ENCODE results near the gene LRRN3.

LRRN3 gene

DNA sequence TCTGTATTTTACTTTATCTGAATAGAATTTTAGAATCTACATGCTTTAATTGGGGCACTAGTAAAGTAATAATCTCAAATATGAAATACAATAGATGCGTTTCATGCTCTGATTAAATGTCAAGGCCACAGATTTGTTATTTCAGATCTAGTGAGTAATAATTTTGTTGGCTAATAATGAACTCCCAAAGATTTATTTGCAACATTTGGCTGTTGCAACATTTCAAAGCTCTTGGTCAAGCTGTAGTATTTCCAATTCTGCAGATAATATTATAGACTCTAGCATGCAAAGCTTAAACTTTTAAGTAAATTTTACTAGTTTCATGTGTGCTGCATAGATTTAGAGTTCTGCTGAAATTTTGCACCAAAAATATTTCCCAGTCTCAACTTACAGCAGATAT, 16.7 kb downstream of the LRRN3 start:
- DNase-seq (ENCODE audit: low spot score), result no peak

- DNase-seq (ENCODE audit: low spot score), result no peak
Observed at GRCh38 chr7:111108000-111108399, 17.1 kb downstream of the LRRN3 start.

DNA sequence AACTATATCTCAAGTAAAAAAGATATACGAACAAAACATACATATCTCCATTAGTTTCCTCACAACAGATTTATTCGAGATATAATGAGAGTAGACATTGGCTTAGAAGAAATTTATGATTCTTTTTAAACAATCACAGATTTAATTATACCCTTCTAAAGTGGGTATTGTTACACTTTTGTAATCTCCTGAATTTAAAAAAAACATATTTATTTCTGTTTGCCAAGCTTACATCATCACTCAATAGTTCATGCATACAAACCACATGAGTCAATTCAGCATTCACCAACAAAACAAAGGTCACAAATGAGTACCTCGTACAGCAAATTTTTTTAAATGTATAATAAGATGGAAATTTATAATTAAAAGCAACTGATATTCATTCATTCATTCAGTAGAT, 17.6 kb downstream of the LRRN3 start:
- DNase-seq (ENCODE audit: low spot score), result no peak

GRCh38 chr7:111112439-111112838, 21.5 kb downstream of the LRRN3 start:
- DNase-seq (ENCODE audit: low spot score), result no peak

DNA sequence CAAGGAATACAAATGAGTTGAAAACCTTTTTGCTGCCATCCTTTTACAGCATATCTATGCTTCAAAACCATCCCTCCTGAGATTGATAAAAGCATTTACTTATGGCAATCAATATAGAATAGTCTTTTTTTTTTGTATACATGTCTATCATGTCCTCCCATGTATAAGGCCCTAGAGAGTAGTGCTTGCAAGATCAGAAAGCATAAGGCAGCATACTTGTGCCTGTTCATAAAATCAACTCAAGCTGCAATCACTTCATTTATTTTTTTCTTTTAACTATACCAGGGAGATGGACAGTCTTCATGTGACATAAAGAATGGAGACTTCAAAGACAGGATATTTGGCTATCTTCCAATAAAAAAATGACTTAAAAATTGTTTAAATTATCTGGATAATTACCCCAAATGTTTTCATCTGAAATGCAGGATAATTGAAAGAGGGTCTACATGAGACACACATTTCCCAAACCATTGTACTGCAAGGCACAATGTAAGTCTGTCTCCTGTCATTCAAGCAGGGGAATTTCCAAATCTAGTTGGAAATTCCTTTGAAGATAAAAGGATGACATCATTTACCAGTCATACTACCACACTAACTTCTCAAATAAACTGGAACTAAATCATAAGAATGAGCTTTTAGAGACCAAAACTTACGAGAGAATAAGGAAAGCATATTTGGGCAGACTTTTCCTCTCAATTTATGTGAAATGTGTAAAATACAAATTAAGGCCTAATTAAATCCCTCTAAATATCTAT, 22.5 kb downstream of the LRRN3 start:
- DNase-seq (ENCODE audit: low spot score), result no peak

DNA sequence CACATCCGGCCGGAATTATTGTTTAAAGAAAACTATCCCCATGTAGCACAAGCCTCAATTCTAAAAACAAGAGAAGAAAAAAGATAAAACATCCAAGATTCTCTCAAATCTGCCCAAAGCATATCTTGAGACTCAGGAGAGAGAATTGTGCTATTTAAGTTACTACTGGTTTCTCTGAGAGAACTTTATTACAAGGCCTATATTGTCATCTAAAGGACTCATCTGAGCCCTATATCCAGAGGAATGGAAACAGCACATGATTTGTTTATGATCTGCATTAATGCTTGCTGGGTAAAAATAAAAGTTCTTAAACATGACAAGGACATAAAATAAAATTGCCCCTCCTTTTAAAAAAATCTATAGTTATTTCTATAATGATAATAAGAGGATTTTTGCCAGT, 25.0 kb downstream of the LRRN3 start:
- DNase-seq (ENCODE audit: low spot score), result no peak

DNA sequence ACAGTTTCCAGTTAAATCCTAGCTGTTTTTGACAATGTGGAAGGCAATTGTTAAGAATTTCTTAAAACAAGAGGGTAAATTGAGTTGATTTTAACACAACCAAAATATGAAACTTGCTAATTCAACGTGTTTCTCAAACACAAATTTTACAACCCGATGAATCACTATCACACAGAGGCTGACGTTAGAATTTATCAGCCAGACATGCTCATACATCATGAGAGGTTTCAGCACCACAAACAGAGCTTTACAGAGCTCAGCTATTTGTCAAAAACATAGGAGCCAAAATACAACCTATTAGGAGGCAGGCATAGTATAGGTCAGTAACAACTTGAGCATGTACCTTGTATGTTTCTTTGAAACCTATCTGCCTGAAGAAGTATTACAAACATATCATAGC, 36.1 kb downstream of the LRRN3 start:
- DNase-seq (ENCODE audit: low spot score), result no peak

DNA sequence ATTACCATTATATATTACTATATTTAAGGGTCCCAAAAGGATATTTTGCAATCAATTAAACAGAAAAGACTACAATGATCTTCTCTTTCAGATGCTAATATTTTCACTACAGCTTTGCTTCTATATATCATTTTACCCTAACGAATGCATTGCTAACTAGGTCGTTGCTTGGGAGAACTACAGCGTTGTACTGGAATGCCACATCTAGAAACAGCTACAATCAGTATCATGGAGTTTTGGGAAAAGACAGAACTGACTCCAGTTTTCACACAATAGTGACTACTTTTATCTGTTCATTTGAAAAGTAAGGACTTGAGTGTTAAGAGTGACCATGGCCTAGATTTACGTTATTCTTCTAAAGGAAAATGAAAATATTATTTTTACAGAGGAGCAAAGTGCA, 38.5 kb downstream of the LRRN3 start:
- no peak for DNase-seq (ENCODE audit: low spot score)

- no peak for DNase-seq (ENCODE audit: low spot score)
Observed at GRCh38 chr7:111132833-111133232, 41.9 kb downstream of the LRRN3 start.

DNA sequence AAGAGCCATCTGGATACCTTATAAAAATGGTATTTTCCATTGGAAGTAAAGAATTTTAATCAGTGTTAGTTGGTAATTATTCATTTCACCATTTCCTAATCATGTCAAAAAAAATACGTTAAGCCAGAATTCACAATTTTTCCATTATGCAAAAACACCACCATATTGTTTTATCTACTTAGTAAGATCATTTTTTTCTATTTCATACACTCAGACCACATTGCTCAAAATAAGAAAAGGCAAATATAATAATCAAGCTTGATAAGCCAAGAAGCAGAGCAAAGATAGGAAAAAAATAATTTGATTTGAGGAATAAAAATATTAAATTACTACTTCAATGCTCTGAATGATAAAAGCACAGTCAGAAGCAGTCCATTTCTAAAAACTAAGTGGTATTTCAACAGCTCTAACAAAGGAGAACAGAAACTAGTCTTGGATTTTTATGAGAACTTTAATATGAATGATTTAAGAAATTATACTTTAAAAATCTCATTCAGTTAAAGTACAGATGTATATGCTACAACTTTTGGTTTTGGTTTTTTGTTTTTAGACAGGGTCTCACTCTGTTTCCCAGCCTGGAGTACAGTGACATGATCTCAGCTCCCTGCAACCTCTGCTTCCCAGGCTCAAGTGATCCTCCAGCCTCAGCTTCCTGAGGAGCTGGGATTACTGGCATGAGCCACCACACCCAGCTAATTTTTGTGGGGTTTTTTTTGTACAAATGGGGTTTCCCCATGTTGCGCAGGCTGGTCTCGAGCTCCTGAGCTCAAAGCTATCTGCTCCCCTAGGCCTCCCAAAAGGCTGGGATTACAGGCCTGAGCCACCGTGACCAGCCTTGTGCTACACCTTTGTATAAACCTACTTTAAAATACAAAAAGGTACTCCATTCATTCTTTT, 46.6 kb downstream of the LRRN3 start:
- no peak for DNase-seq (ENCODE audit: low spot score)

- no peak for DNase-seq (ENCODE audit: low spot score)
Observed at GRCh38 chr7:111138193-111138569, 47.3 kb downstream of the LRRN3 start.

DNA sequence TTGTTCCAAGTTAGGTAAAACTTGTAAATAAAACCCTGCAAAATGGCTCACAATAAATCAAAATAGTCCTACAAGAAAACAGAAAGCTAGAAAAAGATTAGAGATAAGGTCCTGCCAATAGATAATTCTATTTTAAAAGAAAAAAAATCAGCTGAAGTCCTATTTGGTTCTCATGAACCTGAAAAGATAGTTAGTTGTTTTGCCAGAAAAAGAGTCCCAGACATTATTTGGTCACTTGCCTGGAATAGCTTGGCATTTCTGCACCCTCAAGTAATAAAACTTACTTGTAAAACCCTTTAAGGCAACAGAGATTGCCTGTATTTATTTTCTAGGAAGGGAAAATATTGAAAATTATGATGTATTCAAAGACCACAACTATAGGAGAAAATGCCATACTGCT, 47.7 kb downstream of the LRRN3 start:
- DNase-seq (ENCODE audit: low spot score), result no peak

DNA sequence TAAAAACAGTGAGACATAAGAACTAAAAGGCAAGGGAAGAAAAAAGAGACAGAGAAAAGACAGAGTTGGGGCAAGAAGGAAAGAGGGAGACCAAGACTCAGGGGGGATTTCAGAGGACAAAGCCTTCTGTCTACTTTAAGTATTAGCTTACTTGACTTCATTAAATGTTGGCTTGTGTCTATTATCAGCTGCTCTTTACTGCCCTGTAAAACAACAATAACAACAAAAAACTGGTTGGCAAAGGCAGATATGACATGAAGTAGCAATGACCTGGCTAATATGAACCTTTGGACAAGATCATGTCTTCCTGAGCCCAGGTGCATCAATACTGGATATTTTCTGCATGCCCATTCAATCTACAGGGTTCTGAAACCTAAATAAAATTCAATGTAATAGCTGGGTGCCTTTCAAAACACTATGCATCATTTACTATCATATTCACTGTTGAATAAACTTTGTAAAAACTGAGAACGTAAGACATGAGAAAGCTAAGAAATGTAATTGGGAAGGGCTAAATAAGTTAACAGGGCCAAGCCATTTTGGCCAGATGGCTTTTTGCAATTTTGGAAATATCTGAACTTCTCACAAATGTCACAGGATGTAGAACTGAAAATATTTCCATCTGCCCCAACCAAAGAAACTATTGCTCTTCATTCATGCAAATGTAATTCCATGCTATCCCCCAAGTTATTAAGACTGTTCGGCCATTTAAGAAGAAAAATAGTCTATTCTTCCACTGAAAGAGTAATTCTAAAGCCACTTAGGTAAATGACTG, 49.4 kb downstream of the LRRN3 start:
- DNase-seq (ENCODE audit: low spot score), result no peak

GRCh38 chr7:111145472-111145871, 54.5 kb downstream of the LRRN3 start:
- DNase-seq (ENCODE audit: low spot score), result no peak

DNA sequence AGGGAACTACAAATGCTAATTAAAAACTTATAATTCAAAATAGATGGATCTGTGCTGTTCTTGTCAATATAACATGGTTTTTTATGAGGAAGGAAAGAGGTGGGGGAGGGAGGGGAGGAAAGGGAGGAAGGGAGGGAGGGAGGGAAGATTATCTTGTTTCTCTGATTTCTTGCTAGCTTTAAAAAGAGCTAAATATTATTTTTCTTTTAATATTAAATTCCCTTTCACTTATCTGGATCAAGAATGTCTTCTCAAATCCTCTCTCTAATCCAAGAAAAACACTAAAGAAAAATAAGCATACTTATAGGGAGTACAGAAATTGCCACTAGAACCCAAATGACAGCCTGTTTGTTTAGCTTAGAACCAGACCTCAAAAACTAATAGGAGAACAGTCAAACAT, 55.2 kb downstream of the LRRN3 start:
- DNase-seq (ENCODE audit: low spot score), result no peak

DNA sequence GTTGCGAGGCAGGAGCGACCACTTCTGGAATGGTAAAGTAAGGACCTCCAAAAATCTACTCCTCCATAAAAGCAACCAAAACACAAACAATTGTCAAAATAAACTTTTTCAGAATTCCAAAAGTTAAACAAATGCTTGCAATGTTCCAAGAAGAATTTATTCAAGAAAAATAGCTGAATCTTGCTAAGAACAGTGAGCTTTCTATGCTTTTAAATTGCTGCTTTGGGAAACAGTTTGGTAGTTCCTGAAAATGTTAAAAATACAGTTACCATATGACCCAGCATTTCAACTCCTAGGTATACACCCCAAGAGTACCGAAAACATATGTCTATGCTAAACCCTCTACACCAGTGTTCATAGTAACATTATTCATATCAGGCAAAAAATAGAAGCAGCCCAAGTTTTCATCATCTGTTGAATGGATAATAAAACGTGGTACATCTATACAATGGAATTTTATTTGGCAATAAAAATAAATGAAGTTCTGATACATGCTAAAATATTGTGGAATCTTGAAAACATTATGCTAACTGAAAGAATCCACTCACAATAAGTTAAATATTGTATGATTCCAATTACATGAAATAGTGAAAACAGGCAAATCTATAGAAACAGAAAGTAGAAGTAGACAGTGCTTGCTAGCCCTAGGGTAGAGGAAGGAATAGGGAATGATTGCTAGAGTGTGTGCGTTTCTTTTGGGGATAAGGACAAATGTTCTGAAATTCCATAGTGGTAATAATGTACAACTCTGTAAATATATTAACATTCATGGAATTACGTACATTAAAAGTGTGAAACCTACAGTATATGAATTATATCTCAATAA, 57.0 kb downstream of the LRRN3 start:
- DNase-seq (ENCODE audit: low spot score), result no peak

- DNase-seq (ENCODE audit: low spot score), result no peak
Observed at GRCh38 chr7:111150709-111151108, 59.8 kb downstream of the LRRN3 start.

DNA sequence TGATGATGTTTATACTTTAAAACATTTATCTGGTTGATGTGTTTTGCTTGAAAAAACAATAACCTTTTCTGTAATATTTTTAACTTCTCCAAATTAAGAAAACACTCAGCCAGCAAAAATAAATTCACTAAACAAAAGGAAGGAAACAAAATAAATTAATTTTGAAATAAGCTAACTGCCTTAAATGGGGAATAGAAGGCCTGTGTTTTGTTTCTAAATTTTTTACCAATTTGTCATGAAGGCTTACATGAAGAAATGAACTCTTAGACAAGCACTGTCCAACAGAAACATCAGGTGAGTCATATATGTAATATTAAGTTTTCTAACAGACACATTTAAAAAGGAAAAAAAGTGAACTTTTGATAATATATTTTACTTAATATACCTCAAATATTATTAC, 68.5 kb downstream of the LRRN3 start:
- DNase-seq (ENCODE audit: low spot score), result no peak

GRCh38 chr7:111160297-111160696, 69.4 kb downstream of the LRRN3 start:
- no peak for DNase-seq (ENCODE audit: low spot score)

- DNase-seq (ENCODE audit: low spot score), result no peak
Observed at GRCh38 chr7:111162692-111163091, 71.8 kb downstream of the LRRN3 start.

DNA sequence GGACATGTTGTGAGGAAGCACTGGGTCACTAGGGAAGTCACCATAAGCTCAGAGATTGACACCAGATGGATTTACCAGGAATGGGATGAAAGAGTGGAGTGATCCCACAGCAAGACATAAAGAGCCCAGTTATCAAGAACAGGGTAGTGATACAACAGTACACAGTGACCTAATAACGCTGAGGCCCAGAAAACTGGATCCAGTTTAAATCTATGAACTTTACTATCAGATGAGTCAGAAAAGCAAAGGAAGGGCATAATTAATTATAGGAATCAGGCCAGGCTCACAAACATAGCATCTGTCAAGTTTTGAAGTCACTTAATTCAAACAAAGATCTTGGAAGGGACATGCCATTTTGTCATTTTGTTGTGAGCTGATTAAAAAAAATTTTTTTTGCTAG, 73.5 kb downstream of the LRRN3 start:
- no peak for DNase-seq (ENCODE audit: low spot score)

DNA sequence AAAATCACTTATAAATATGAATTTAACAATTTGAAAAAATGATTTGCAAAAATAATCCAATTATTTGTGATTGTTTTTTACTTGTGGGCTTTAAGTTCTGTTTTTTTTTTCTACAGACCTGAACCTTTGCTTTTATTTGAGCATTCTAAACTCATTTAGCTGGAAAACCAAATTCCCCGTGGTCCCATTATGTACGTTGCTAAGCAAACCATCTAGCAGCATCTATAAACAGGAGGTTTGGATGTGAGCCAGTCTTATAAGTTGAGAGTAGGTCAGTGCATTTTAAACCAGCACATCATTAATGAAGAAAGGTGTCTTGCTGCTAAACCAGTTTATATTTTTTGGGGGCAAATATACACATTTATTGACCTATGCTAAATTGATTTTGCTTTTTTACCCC, 77.3 kb downstream of the LRRN3 start:
- no peak for DNase-seq (ENCODE audit: low spot score)
